Body of pancreas (tissue), 4 donors: Measurements from ENCODE around the gene PTPN14. TPM values are rescaled to one million over a fixed set of nuclear protein-coding genes. Genes with fewer than 3 reads are reported as not detected.

Experiments
- ATAC-seq: fragments of 150-250 bp; one replicate; pipeline ENCODE4 v1.9.1; 2016
- DNase-seq, 4 donors: peaks; one replicate each; pipeline ENCODE4 v3.0.0-alpha.2; 2019
- H3K27ac ChIP-seq, 4 donors: fragments of 200-600 bp; sonication (generic); 1 replicate in 3 of 4; 2 replicates in 1 of 4; pipeline versions ENCODE4 v1.5.1 to v1.6.1; 2016 to 2019; ENCODE audit warnings: mild to moderate bottlenecking in 1 of 4, mixed read lengths in 1 of 4, moderate library complexity in 1 of 4
- H3K27me3 ChIP-seq, 2 donors: fragments of 200-600 bp; sonication (generic); one replicate each; pipeline ENCODE4 v1.6.0; 2016; ENCODE audit warnings: mild to moderate bottlenecking in 1 of 2
- H3K36me3 ChIP-seq, 2 donors: fragments of 200-600 bp; sonication (generic); replicated peaks in 1 of 2; 2 replicates each; pipeline ENCODE4 v1.5.1; 2016; ENCODE audit warnings: low read depth in 2 of 2; ENCODE audit not compliant: insufficient read depth in 1 of 2
- H3K4me1 ChIP-seq: fragments of 200-600 bp; sonication (generic); one replicate; pipeline ENCODE4 v1.6.0; 2016
- H3K4me3 ChIP-seq, 2 donors: fragments of 200-600 bp; sonication (generic); 1 replicate in 1 of 2; 2 replicates in 1 of 2; pipeline ENCODE4 v1.5.1; 2016 to 2019
- H3K9me3 ChIP-seq, 3 donors: fragments of 200-600 bp; sonication (generic); 1 replicate in 2 of 3; 2 replicates in 1 of 3; pipeline ENCODE4 v1.5.1; 2016
- POLR2A ChIP-seq, 3 donors: fragments of 450-650 bp; IDR thresholded peaks; one replicate each; pipeline ENCODE4 v1.6.1; 2016; ENCODE audit warnings: antibody characterized with exemption in 3 of 3, mild to moderate bottlenecking in 2 of 3
- WGBS, 2 donors: methylation state at CpG; one replicate each; pipeline ENCODE4 v1.1.5; 2017; 5-methylcytosine and 5-hydroxymethylcytosine counted together
- intact Hi-C: fragments of 100-400 bp; cut with DNase I; formaldehyde crosslinking; loops from one replicate; pipeline ENCODE4 v1.15.1; 2023
- total RNA-seq, 2 donors: library from RNA; depleted of rRNA; stranded (reverse); fragments of >200 nt; gene quantifications; one replicate each; pipeline ENCODE4 v1.1.0, GENCODE V29; 2016
- TF ChIP-seq, protein P1 (sequence below), 7 experiments: fragments of 450-650 bp in 4 of 7; fragments of 200-600 bp in 3 of 7; sonication (generic) in 3 of 7; IDR thresholded peaks; one replicate each; pipeline ENCODE4 v1.5.1; 2016 to 2019; ENCODE audit warnings: antibody characterized with exemption in 7 of 7

Gene PTPN14
- total RNA-seq, 2 donors from 2014 or later = 10.5 to 18.7 TPM

DNA sequence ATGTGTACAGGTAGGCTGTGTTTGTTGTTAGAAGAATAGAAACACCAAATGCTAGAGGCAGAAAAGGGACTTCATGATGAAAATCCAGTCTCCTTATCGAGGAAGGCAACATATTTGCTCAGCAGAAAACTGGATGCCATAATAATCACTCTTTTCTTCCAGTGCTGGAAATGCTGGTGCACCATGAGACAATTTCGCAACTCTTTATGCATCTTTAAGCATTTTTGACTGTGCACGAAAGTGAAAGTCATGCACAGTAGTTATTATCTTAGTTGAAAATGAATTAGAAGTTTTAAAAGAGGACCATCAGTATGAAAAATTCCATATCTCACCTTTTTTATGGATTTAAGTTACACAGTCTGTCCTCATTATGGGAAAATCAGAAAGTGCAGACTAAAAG is 241.4 kb downstream of the PTPN14 start:
- 59 to 80% methylated on average over 3 of the region's 3 CpGs for WGBS, 2 donors
- no peak overlapping the region for H3K4me3 ChIP-seq

DNA sequence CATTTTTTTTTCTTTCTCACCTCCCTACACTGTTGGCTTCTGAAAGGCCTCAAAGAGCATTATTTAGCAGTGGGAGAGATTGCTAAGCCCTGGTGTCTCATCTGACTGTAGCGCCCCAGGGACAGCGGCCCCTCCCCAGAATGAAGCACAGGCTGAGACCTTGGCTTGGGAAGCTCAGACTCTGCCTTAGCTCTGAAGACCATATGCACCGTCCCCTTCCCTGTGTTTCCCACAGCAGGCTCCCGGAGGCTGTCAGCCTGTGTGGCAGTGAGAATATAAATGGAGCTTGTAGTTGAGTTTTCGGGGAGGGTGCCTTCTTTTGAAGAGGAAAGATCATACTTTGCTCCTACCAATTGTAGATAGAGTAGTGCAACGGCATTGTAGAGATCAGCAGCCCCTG is 245.1 kb downstream of the PTPN14 start:
- intact Hi-C loops = no loop called here
- DNase-seq = no peak
- Histone ChIP-seq H3K4me1 (no peaks in the 10 kb centered on the region), H3K36me3 (no peaks in the 10 kb centered on the region), H3K4me3 (no peak overlapping the region), H3K27ac (no peak overlapping the region), H3K27me3 (no peaks in the 10 kb centered on the region), H3K9me3 (no peaks in the 10 kb centered on the region)
- TF ChIP-seq, protein P1, sequence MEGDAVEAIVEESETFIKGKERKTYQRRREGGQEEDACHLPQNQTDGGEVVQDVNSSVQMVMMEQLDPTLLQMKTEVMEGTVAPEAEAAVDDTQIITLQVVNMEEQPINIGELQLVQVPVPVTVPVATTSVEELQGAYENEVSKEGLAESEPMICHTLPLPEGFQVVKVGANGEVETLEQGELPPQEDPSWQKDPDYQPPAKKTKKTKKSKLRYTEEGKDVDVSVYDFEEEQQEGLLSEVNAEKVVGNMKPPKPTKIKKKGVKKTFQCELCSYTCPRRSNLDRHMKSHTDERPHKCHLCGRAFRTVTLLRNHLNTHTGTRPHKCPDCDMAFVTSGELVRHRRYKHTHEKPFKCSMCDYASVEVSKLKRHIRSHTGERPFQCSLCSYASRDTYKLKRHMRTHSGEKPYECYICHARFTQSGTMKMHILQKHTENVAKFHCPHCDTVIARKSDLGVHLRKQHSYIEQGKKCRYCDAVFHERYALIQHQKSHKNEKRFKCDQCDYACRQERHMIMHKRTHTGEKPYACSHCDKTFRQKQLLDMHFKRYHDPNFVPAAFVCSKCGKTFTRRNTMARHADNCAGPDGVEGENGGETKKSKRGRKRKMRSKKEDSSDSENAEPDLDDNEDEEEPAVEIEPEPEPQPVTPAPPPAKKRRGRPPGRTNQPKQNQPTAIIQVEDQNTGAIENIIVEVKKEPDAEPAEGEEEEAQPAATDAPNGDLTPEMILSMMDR (IDR thresholded peaks at IDR 0.05) = no peak
- no peak for TF ChIP-seq POLR2A (IDR thresholded peaks at IDR 0.05)
- ATAC-seq = no peak
- 91 to 95% methylated on average over 6 of the region's 6 CpGs for WGBS, 2 donors

More for the DNA sequence above, 241.4 kb downstream of the PTPN14 start:
- no peaks in the 10 kb centered on the region for H3K4me1 ChIP-seq
- no peak for TF ChIP-seq POLR2A (IDR thresholded peaks at IDR 0.05)
- TF ChIP-seq, protein P1 (IDR thresholded peaks at IDR 0.05) = no peak
- H3K27ac ChIP-seq = no peak overlapping the region
- no peaks in the 10 kb centered on the region for H3K36me3 ChIP-seq
- H3K27me3 ChIP-seq = no peaks in the 10 kb centered on the region
- no peak for DNase-seq
- intact Hi-C loops = no loop called here
- H3K9me3 ChIP-seq = no peaks in the 10 kb centered on the region
- ATAC-seq = no peak

DNA sequence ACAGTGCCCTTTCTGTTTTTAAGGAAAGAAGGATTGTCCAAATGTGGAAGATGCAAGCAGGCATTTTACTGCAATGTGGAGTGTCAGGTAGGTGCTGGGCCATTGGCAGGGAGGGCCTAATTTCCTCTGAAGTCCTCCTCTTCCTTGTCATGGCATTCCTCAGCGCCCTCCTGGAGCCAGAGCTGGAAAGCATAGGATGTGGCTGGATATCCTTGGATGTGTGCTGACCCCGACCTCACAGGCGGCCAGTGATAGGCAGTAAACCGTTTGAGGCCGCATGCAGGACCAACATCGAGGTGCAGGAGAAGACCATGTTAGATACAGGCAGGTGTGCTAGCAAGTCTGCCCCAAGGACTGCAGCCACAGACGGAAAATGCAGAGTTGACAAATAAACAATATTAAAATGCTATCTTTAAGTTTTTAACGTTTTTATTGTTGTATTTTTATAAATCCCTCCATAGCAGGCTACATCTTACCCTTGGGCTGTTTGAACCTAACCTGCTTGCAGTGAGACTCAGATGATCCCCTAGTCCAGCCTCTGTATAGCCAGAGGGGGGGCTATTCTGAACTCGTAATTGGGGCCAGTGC is 246.1 kb downstream of the PTPN14 start:
- ATAC-seq = no peak
- no peaks in the 10 kb centered on the region for H3K9me3 ChIP-seq
- TF ChIP-seq, protein P1 (IDR thresholded peaks at IDR 0.05) = no peak
- TF ChIP-seq POLR2A (IDR thresholded peaks at IDR 0.05) = no peak
- 82 to 86% methylated on average over 9 of the region's 9 CpGs for WGBS, 2 donors
- intact Hi-C loops = no loop called here
- no peaks in the 10 kb centered on the region for H3K4me1 ChIP-seq
- H3K27ac ChIP-seq = no peak overlapping the region
- DNase-seq = no peak
- no peaks in the 10 kb centered on the region for H3K36me3 ChIP-seq
- H3K4me3 ChIP-seq = no peak overlapping the region
- H3K27me3 ChIP-seq = no peaks in the 10 kb centered on the region

DNA sequence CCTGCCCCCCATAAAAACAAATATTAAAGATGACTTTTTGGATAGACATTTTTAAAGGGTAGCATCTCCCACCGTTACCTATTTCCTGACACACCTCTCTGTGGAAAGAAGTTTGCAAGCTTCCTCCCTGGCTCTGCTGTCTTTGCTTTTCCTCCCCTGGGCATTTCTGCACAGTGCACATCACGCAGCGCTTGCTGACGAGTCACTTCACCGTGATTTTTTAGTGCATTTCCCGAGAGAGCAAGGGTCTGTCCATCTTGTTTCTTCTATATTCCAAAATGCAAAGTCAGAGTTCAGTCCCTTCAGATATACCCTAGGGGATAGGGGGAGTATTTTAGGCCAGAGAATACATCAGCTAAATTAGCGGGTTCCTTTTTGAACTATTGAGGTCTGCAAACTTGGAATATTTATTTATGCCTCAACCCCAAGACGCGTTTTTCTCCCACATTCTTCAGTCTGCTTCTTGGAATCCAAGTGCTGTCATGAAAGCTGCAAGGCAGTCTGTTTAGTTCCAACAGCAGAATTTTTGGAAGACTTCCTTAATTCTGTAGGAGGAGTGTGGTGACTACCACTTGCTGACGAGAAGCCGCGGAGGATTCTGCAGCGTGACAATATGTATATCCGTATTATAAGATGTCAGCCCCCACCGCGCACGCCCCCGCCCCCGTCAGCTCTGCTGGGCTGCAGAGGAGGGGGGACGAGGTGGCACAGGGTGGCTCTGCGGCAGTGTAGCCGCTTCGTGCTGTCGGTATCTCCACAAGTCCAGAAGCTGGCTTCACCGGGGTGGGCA is 248.1 kb downstream of the PTPN14 start:
- no peaks in the 10 kb centered on the region for H3K36me3 ChIP-seq
- intact Hi-C loops = no loop called here
- no peak overlapping the region for H3K4me3 ChIP-seq
- ATAC-seq (no peak), DNase-seq (no peak)
- WGBS, 2 donors = 74 to 82% methylated on average over 25 of the region's 25 CpGs
- no peaks in the 10 kb centered on the region for H3K4me1 ChIP-seq
- no peak overlapping the region for H3K27ac ChIP-seq
- TF ChIP-seq POLR2A (IDR thresholded peaks at IDR 0.05) = no peak
- TF ChIP-seq, protein P1 (IDR thresholded peaks at IDR 0.05) = no peak
- H3K9me3 ChIP-seq = no peaks in the 10 kb centered on the region
- no peaks in the 10 kb centered on the region for H3K27me3 ChIP-seq

DNA sequence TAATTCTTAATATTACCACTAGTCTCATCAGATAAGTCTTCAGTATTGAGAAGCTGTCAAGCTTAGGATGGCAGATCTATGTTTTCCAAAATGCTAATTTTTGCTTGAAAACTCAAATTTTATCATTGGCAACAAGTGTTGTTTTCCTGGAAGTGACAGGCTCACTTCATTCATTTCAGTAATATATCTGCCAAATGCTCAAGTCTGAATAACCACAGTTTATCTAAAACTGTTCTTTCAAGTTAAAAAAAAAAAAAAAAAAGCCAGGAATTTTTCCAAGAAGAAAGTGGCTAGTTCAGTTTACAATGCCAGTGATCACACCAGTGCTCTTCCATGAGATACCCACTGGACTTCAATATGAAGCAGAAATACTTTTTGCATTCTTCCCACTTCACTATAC is 249.9 kb downstream of the PTPN14 start:
- H3K36me3 ChIP-seq = no peaks in the 10 kb centered on the region
- no peaks in the 10 kb centered on the region for H3K27me3 ChIP-seq
- intact Hi-C loops = no loop called here
- H3K4me1 ChIP-seq = no peaks in the 10 kb centered on the region
- ATAC-seq (no peak), DNase-seq (no peak)
- no peak overlapping the region for H3K4me3 ChIP-seq
- TF ChIP-seq, protein P1 (IDR thresholded peaks at IDR 0.05) = no peak
- TF ChIP-seq POLR2A (IDR thresholded peaks at IDR 0.05) = no peak
- H3K9me3 ChIP-seq = no peaks in the 10 kb centered on the region
- H3K27ac ChIP-seq = no peak overlapping the region
